Type B pancreatic cell (in vitro differentiated cells): ENCODE results near the gene GFER. TPM values are rescaled to one million over a fixed set of nuclear protein-coding genes. Genes with fewer than 3 reads are reported as not detected.

Experiments used
- DNase-seq: peaks from one replicate; pipeline ENCODE4 v3.0.0; 2021; ENCODE audit warnings: mixed read lengths; ENCODE audit not compliant: unreplicated experiment; ENCODE audit errors: extremely low spot score
- H3K27ac Mint-ChIP-seq: 2 replicates; pipeline ENCODE4 v1.8.0; 2021; ENCODE audit warnings: mild to moderate bottlenecking, mixed read lengths
- H3K27me3 Mint-ChIP-seq: 2 replicates; pipeline ENCODE4 v1.8.0; 2021; ENCODE audit warnings: mixed read lengths
- H3K36me3 Mint-ChIP-seq: 2 replicates; pipeline ENCODE4 v1.8.0; 2021; ENCODE audit warnings: mixed read lengths
- H3K4me1 Mint-ChIP-seq: one replicate; pipeline ENCODE4 v1.8.0; 2021; ENCODE audit warnings: mixed read lengths; ENCODE audit not compliant: unreplicated experiment
- H3K4me3 Mint-ChIP-seq: 2 replicates; pipeline ENCODE4 v1.8.0; 2021; ENCODE audit warnings: mild to moderate bottlenecking, mixed read lengths
- H3K9me3 Mint-ChIP-seq: 2 replicates; pipeline ENCODE4 v1.8.0; 2021; ENCODE audit warnings: mixed read lengths
- total RNA-seq: library from RNA; stranded (reverse); gene quantifications from 2 replicates; pipeline ENCODE4 v1.2.1, GENCODE V29; 2021; ENCODE audit warnings: low replicate concordance
- TF ChIP-seq, protein P1 (sequence below): fragments of 200-600 bp; sonication (generic); conservative IDR thresholded peaks from 2 replicates; pipeline ENCODE4 v1.5.0; 2021; ENCODE audit warnings: antibody characterized with exemption, mild to moderate bottlenecking

The GFER gene
- total RNA-seq, 1 donor from 2014 or later: 31.6 TPM

DNA sequence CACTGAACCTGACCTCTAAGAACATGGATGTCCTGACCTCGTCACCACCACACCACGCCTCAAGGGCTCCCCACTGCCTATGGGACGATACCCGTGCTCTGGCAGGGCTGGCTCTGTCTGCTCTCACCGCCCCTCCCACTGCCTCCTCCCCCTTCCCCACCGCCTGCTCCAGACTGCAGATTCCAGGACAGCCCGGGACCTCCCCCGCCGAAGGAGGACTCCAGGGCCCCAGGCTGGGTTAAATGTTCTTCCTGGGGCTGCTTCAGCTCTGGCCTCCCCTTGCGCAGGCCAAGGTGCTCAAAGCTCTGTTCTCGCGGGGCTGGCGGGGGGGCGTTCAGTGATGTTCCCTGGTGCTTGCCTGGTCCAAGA lies 38.7 kb downstream of the GFER start:
- no peak for DNase-seq
- Mint-ChIP-seq H3K4me1 (peaks cover 19% of the 10 kb centered on the region), H3K27me3 (peaks cover 48% of the 10 kb centered on the region), H3K27ac (peak overlapping the region; percentile 81), H3K4me3 (peak overlapping the region; percentile 80), H3K9me3 (no peaks in the 10 kb centered on the region), H3K36me3 (no peaks in the 10 kb centered on the region)
- TF ChIP-seq, protein P1, sequence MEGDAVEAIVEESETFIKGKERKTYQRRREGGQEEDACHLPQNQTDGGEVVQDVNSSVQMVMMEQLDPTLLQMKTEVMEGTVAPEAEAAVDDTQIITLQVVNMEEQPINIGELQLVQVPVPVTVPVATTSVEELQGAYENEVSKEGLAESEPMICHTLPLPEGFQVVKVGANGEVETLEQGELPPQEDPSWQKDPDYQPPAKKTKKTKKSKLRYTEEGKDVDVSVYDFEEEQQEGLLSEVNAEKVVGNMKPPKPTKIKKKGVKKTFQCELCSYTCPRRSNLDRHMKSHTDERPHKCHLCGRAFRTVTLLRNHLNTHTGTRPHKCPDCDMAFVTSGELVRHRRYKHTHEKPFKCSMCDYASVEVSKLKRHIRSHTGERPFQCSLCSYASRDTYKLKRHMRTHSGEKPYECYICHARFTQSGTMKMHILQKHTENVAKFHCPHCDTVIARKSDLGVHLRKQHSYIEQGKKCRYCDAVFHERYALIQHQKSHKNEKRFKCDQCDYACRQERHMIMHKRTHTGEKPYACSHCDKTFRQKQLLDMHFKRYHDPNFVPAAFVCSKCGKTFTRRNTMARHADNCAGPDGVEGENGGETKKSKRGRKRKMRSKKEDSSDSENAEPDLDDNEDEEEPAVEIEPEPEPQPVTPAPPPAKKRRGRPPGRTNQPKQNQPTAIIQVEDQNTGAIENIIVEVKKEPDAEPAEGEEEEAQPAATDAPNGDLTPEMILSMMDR: no peak

DNA sequence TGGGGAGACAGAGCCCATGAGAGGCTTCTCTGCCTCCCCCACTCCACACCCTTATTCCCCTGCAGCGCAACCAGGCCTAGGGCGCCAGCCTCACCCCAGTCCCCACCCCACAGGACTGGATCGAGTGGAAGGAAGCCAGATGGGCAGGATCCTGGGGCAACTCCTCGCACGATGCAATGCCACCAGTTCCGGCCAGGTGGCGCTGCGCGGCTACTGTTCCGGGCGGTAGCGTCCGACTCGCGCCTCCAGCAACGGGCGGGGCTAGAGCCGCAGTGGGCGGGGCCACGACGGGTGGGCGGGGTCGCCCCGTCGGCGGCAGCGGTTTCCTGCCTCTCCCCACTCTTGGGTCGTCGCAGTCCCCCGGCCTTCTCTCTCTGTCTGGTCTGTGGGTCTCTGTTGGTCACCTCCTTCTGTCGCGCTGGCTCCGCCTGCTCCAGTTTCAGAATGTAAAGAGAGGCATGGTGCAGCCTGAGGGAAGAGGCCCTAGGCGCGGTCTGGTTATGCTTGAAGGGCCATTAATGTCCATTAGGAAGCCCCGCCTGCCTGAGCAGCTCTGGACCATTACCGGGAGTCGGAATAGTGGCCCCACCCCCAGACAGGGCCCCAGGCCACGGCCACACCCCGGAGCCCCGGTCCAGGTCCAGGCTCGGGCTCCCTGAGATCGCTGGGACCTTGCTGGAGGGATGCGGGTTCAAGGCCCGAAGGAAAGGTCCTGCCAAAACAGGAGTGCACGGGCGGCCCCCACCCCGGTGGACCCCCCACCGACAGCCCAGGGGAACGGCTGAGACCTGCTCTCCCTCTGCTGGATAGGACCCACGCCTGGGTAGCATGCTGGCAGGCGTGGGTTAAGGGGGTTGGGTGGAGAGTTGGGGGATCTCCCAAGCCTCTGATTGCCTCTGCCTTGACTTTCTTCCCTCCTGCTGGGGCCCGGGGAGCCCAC lies 39.4 kb downstream of the GFER start:
- peak; percentile 98 for DNase-seq
- H3K27ac Mint-ChIP-seq: peak overlapping the region; percentile 81
- peaks cover 45% of the 10 kb centered on the region for H3K27me3 Mint-ChIP-seq
- TF ChIP-seq, protein P1: peak; percentile 98
- no peaks in the 10 kb centered on the region for H3K9me3 Mint-ChIP-seq
- no peaks in the 10 kb centered on the region for H3K36me3 Mint-ChIP-seq
- peak overlapping the region; percentile 86 for H3K4me3 Mint-ChIP-seq
- peaks cover 19% of the 10 kb centered on the region for H3K4me1 Mint-ChIP-seq

DNA sequence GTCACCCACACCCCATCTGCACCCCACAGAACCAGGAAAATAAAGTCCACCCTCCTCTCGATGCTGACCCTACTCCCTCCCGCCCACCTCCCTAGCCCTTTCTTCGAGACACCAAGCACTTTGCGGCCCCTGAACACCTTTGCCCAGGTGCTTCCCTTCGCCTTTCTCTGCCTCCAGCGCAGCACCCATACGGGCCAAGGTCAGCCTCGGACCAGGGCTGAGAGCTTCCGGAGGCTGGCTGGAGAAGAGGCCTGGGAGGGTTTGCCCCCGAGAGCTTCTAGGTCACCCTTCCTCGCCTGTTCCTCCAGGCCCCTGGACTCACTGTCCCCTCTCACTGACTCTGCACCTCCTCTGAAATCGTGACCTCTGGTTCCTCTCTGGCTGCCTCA lies 40.0 kb downstream of the GFER start:
- TF ChIP-seq, protein P1: no peak
- Mint-ChIP-seq H3K36me3 (no peaks in the 10 kb centered on the region), H3K27me3 (peaks cover 43% of the 10 kb centered on the region), H3K4me1 (peaks cover 19% of the 10 kb centered on the region), H3K27ac (no peak overlapping the region), H3K4me3 (peak overlapping the region; percentile 53), H3K9me3 (no peaks in the 10 kb centered on the region)
- no peak for DNase-seq

DNA sequence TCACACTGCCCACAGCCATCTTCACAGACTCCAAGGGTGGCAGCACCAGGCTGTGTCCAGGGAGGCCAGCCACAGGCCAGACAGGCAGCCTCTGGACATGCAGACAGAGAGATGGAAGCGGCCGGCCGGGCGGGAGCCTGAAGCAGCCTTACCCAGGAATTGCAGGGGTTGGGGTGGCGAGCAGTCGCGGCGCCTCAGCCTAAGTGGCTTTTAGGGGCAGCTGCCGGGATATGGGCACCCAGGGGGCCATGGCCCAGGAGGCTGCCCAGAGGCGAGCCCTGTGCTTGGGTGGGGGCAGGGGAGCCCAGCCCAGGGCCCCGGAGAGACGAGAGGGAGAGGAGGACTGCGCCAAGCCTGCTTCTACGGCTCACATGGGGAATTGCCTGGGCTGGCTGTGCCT lies 41.3 kb downstream of the GFER start:
- H3K36me3 Mint-ChIP-seq: no peaks in the 10 kb centered on the region
- H3K27me3 Mint-ChIP-seq: peaks cover 39% of the 10 kb centered on the region
- H3K4me1 Mint-ChIP-seq: peaks cover 19% of the 10 kb centered on the region
- H3K27ac Mint-ChIP-seq: no peak overlapping the region
- TF ChIP-seq, protein P1: no peak
- DNase-seq: no peak
- no peaks in the 10 kb centered on the region for H3K9me3 Mint-ChIP-seq
- peak overlapping the region; percentile 80 for H3K4me3 Mint-ChIP-seq

DNA sequence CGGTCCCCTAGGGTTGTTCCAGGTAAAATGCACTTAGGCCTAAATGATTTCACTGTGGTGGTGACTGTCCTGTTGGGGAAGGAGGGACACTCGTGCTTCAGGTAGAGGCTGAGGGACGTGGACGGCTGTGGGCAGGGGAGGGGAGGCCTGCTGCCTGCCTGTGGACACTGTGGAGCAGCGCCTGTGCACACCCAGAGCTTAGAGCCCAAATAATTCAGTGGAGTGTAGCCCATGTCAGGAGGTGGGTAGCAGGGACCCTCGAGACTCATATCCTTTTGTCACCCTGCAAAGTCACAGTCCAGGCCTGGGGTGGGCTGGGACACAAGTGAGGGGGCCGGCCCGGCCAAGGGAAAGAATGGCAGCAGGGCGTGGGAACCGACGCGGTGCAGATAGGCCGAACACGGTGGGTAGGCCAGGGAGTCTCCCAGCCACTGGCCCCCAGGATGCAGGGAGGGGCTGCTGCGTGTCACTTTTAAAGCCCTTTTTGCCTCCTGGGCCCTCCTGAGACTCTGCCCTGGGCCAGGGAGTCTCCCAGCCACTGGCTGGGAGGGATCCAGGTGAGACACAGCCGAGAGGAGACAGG lies 42.0 kb downstream of the GFER start:
- H3K4me1 Mint-ChIP-seq: peaks cover 19% of the 10 kb centered on the region
- peaks cover 32% of the 10 kb centered on the region for H3K27me3 Mint-ChIP-seq
- peak overlapping the region; percentile 80 for H3K4me3 Mint-ChIP-seq
- TF ChIP-seq, protein P1: no peak
- no peaks in the 10 kb centered on the region for H3K9me3 Mint-ChIP-seq
- no peak for DNase-seq
- no peaks in the 10 kb centered on the region for H3K36me3 Mint-ChIP-seq
- H3K27ac Mint-ChIP-seq: peak overlapping the region; percentile 31
